KBM-7 (cell line): ENCODE data around the gene ABLIM1.

ENCODE experiments used
- DNase-seq: peaks from one replicate; pipeline ENCODE4 v3.0.0-alpha.2; 2015
- in situ Hi-C: fragments of 300-500 bp; cut with MboI; formaldehyde crosslinking; loops from 2 replicates; pipeline ENCODE4 v1.14.3; 2020; ENCODE audit warnings: low sequenced_read_pairs, low pct_unique_long_range_greater_than_20kb, mixed read lengths

The ABLIM1 gene

GRCh38 chr10:114508376-114508775 lies 149.7 kb downstream of the ABLIM1 start:
- in situ Hi-C loops, result no loop called here

GRCh38 chr10:114507449-114507848 lies 150.6 kb downstream of the ABLIM1 start:
- in situ Hi-C loops, result no loop called here
- DNase-seq, result no peak

More at GRCh38 chr10:114508376-114508775, 149.7 kb downstream of the ABLIM1 start:
- no peak for DNase-seq

DNA sequence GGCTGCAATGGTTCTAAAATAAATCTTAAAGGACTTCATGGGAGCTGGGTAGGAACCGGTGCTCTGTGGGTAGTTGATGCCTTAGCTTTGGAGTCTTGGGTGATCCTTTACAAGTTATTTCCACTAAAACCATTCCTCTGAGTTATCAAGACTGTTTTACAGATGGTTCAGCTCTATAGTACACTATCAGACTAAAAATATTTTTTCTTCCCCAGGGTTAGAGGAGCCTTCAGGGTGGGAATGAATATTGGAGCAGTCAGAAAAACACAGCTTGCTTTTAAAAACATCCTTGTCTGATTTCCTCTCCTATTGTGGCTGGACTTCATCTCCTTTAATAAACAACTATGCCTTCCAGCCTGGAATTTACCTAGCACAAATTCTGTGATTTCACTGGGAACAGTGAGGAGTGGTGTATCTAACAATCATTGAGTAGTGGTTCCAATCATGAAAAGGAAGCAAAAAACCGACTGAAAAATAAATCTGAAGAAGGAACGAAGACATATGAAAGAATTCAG lies 151.1 kb downstream of the ABLIM1 start:
- in situ Hi-C loops, result no loop called here
- no peak for DNase-seq

DNA sequence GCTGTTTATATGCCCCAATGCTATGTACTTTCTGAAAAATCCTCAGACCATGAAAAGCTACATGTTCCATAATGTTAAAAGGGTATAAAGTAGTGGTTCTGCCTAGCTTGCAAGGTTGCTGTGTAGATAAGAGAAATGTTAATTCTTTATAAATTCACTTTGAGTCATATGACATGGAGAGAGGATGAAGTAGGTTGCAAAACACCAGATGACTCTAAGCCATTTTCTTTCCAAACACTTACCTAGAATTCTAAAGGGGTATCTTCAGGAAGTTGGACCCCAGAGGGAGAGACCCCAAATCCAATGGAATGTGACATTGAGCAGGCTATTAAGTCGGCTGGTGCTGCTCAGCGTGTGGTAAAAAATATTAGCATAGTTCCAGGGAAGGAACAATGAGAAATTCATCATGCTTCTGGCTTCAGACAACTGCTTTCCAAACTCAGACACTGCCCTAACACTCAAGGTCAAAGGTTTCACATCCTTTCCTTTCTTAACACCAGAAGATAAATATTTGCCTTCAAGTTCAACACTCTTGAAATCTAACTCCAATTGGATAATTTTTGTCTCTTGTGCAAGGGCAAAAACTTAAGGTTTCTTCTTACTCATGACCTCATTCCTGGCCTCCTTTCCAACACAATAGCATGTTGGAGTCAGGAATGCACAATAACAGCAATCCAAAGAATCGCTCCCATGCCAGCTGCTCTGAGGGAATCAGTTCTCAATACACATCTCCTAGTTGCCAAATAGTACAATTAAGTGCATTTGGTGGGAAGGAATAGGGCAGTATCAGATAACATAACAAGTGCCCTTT lies 153.1 kb downstream of the ABLIM1 start:
- DNase-seq, result no peak
- in situ Hi-C loops, result no loop called here

GRCh38 chr10:114502074-114502473 lies 156.0 kb downstream of the ABLIM1 start:
- in situ Hi-C loops, result no loop called here
- DNase-seq, result no peak

DNA sequence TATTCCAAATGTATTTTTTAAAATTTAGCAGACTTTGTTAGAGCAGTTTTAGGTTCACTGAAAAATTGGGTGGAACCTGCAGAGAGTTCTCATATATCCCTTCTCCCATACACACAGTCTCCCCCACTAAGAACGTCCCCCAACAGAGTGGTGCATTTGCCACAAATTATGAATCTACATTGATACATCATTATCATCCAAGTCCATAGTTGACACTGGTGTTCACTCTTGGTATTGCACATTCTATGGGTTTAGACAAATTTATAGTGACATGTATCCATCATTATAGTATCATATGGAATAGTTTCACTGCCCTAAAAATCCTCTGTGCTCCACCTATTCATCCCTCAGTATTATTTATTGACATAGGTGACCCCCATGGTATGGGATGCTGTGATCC lies 156.4 kb downstream of the ABLIM1 start:
- DNase-seq, result no peak
- in situ Hi-C loops, result no loop called here

DNA sequence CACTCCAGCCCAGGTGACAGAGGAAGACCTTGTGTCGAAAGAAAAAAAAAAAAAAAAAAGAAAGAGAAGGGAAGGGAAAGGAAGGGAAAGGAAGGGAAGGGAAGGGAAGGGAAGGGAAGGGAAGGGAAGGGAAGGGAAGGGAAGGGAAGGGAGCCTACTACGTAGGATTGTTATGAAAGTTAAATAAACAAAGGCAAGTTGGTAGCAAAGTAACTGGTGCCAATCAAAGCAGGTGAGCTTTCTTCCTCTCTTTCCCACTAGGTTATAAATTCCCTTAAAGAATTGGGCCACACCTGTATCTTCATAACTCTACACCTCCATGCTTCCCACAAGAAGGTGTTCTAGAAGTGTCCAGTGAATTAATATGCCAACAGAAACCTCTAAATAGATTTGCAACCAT lies 157.4 kb downstream of the ABLIM1 start:
- in situ Hi-C loops, result no loop called here
- DNase-seq, result no peak

DNA sequence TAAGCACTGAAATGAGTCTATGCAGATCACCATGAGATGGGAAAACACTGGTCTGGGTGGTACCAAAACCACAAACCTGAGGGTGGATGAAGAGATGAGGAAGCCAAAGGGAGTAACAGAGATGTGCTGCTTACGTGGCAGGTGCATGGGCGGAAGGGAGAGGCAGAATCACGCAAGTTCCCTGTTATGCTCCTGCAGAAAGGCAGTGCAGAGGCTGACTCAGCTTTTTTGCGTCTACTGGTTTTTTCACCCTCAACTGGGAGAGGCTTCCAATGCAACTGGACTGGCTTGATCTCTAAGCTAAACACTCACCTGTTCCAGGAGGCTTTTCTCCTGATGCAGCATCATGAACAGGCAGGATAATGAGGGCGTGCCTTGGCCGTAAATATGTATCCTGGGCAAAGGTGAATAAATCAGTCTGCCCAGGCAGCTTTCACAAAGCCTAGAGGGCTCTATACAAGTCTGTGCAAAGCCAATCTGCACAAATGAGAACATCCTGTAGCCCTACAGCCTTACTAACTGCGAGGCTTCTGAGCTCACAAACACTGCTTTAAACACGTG lies 158.4 kb downstream of the ABLIM1 start:
- in situ Hi-C loops, result no loop called here
- no peak for DNase-seq

GRCh38 chr10:114499116-114499515 lies 159.0 kb downstream of the ABLIM1 start:
- in situ Hi-C loops, result no loop called here
- DNase-seq, result no peak

DNA sequence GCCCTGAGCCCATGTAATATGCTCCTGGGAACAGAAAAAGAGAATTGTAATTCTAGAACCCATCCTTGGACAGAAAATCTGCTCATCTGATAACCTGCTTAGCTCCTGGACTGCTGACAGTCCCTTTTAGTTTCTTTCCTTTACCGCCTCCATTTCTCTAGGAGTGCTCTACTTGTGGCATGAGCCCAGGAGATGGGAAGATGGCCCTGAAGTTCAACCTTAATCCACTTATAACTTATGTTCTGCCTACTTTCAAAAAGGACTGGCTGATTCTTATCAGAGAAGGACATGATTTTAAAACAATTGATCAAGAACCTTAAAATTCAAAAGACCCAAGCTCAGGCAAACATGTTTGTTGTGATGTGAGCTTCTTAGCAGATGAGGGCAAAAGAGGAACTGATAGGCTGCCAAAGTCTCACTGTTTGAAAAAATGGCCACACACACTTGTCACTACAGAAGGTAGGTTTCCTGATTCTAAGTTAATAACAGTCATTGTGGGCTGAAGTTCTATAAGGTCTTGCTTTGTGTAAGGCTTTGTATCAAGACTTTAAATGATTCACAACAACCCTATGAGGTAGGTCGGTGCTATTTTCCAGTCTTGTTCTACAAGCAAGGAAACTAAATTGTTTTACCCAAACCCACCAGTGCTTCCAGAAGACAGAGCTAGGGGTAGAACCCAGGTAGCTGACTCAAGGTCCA lies 159.5 kb downstream of the ABLIM1 start:
- DNase-seq, result no peak
- in situ Hi-C loops, result no loop called here

GRCh38 chr10:114495303-114495702 lies 162.8 kb downstream of the ABLIM1 start:
- DNase-seq, result no peak
- in situ Hi-C loops, result no loop called here

DNA sequence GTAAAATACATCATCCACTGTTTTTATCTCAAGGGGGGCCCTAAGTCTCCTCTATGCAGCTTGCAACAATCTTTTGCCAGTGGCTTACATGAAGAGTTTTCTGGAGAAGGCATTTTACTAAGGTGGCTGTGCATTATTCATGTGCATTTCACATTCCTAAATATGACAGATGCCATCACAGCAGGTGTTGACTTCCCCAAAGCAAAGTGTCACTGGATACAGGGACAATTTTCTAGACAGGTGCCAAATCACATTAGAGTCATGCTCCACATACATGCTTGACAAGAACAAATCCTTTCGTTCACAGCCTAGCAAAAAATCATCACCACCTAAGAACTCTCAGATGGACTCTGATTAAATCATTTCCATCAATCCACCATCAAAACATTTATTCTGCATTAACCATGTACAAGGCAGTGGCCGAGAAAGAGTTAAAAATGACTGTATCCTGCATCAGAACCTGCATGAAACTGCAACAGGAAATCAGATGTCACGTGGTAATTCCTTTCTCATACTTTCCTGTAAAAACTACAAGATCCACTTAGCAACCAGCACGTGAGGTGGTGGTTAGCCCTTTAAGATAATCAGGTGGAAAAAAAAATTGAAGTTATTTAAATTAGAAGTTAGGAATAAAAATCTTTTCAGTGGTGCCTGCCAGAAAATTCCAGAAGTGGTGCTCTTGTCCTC lies 165.6 kb downstream of the ABLIM1 start:
- DNase-seq, result no peak

GRCh38 chr10:114491933-114492332 lies 166.1 kb downstream of the ABLIM1 start:
- no peak for DNase-seq
- in situ Hi-C loops, result no loop called here

More for the DNA sequence above, 165.6 kb downstream of the ABLIM1 start:
- in situ Hi-C loops, result no loop called here

DNA sequence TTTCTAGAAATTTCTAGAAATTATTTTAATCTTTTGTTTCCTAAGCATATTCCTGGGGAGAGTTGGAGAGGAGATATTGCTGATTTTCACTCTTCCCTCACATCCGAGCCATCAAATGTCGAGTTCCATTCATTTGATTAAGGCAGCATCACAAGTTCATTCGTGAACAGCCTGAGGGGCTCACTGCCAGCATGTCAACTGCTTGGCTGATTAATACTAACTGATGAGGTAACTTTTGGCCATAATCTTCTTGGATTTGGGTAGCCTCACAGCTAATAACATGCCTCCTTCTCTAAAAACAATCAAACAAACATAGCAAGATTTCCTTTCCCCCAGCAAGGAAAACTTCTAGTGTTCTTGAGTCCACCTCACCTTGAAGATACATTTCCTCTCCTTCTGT lies 166.7 kb downstream of the ABLIM1 start:
- DNase-seq, result no peak
- in situ Hi-C loops, result no loop called here

- DNase-seq, result no peak
- in situ Hi-C loops, result no loop called here
Observed at GRCh38 chr10:114489521-114490310, 168.4 kb downstream of the ABLIM1 start.

- DNase-seq, result no peak
- in situ Hi-C loops, result no loop called here
Observed at GRCh38 chr10:114487815-114488536, 170.1 kb downstream of the ABLIM1 start.

DNA sequence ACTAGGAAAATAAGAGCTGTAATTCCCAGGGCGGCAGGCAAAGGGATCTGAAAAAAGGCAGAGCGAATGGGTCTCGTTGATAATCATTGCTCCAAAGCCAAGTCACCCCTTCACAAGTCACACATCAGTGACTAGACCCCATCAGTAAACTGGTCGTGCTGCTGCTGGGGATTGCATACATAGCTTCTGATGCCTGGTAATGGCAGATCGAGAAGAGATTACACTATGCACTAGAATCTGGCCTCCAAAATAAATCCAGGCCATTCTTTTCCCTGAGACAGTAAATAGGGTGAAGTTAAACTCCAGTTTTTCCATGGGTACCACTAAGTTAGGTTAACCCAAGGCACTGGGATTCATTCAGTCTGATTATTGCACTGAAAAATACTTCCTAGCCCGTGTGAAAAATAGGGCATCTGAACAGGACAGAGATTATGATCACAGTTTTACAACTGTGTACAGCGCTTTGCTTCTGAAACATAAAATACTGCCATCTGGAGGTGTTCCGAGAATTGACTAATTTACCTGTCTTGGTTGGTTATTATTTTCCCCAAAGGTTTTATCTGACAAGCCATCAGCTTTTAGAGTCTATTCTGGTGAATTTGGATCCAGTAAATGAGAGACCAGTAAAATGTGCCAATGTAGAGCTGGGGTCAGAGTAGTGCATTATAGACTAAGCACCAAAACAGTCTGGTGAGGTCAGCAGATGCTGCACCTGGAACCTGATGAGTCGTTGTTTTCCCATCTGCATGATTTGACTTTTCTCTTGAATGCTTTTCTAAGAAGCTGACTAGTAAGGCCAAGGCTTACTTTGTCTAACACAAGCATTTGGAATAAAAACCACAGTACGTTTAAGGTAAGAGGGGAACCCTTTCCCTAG lies 170.9 kb downstream of the ABLIM1 start:
- in situ Hi-C loops, result no loop called here
- DNase-seq, result no peak
